Measurements from ENCODE around the gene SCYL1.

DNA sequence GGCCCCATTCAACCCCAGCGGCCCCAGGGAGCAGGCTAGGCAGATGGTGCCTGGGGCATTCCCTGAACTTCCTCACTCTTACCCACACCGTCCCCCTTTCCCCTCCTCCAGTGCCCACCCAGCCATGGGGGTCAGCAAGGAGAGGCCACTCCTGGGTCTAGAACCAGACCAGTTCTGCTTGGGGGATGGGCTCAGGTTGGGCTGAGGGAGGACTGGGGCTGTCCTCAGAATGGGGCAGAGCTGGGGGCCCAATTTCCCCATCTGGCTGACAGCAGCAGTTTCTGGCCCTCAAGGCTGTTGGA, 12.4 kb downstream of the SCYL1 start:
- TF ChIP-seq, protein P1, sequence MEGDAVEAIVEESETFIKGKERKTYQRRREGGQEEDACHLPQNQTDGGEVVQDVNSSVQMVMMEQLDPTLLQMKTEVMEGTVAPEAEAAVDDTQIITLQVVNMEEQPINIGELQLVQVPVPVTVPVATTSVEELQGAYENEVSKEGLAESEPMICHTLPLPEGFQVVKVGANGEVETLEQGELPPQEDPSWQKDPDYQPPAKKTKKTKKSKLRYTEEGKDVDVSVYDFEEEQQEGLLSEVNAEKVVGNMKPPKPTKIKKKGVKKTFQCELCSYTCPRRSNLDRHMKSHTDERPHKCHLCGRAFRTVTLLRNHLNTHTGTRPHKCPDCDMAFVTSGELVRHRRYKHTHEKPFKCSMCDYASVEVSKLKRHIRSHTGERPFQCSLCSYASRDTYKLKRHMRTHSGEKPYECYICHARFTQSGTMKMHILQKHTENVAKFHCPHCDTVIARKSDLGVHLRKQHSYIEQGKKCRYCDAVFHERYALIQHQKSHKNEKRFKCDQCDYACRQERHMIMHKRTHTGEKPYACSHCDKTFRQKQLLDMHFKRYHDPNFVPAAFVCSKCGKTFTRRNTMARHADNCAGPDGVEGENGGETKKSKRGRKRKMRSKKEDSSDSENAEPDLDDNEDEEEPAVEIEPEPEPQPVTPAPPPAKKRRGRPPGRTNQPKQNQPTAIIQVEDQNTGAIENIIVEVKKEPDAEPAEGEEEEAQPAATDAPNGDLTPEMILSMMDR (IDR thresholded peaks at IDR 0.05), result no peak
- TF ChIP-seq POLR2A (IDR thresholded peaks at IDR 0.05), result no peak
